Activated CD4-positive, alpha-beta T cell treated with anti-CD3 and anti-CD28 coated beads, Interleukin-2, amount 10 ng/mL, durations not matched to agents 7 days and 5 days (primary cell): ENCODE results near the gene SPATA6L. TPM values are rescaled to one million over a fixed set of nuclear protein-coding genes. Genes with fewer than 3 reads are reported as not detected.
"Not testable (repeated sequence)": the region's sequence is repeated elsewhere in the genome, so short reads cannot be mapped to it uniquely, and the experiment has no call there.

ENCODE experiments used
- CTCF ChIA-PET: fragments of 350-600 bp; sonication (Branson Sonifier 250); formaldehyde crosslinking; loops from one replicate; lab custom pipeline; 2021; ENCODE audit warnings: antibody characterized with exemption; lab: Charles Lee
- POLR2A ChIA-PET: fragments of 350-600 bp; sonication (Branson Sonifier 250); formaldehyde crosslinking; loops from one replicate; lab custom pipeline; 2021; ENCODE audit warnings: antibody characterized with exemption; lab: Charles Lee
- DNase-seq: peaks from one replicate; pipeline ENCODE4 v3.0.0-alpha.2; 2020
- H3K27ac Mint-ChIP-seq: one replicate; pipeline ENCODE4 v1.8.0; 2021; ENCODE audit warnings: mild to moderate bottlenecking, moderate library complexity, mixed read lengths
- H3K27me3 Mint-ChIP-seq: one replicate; pipeline ENCODE4 v1.8.0; 2021; ENCODE audit warnings: mixed read lengths
- H3K36me3 Mint-ChIP-seq: one replicate; pipeline ENCODE4 v1.8.0; 2021; ENCODE audit warnings: low read depth, mixed read lengths
- H3K4me1 Mint-ChIP-seq: one replicate; pipeline ENCODE4 v1.8.0; 2021; ENCODE audit warnings: mixed read lengths
- H3K4me3 Mint-ChIP-seq: one replicate; pipeline ENCODE4 v1.8.0; 2021; ENCODE audit warnings: mild to moderate bottlenecking, moderate library complexity, mixed read lengths
- H3K9me3 Mint-ChIP-seq: one replicate; pipeline ENCODE4 v1.8.0; 2021; ENCODE audit warnings: mixed read lengths
- total RNA-seq, 2 experiments: library from RNA; stranded (reverse); gene quantifications; one replicate each; pipeline ENCODE4 v1.2.3, GENCODE V29; 2021

Gene SPATA6L
- total RNA-seq, 2 experiments from 2014 or later: 0.40 to 0.42 TPM

GRCh38 chr9:4656621-4657020 is 9.7 kb downstream of the SPATA6L start:
- Mint-ChIP-seq H3K4me1 (peaks cover 8% of the 10 kb centered on the region), H3K36me3 (no peaks in the 10 kb centered on the region), H3K9me3 (no peaks in the 10 kb centered on the region), H3K27me3 (peaks cover 4% of the 10 kb centered on the region), H3K4me3 (no peak overlapping the region), H3K27ac (no peak overlapping the region)
- no peak for DNase-seq
- ChIA-PET CTCF (interaction anchor here (0.6 to 1.1 kb wide), 2 partner anchors 20 to 145 kb away, joined by 3 to 6 read pairs; no protein-coding TSS in a partner anchor), POLR2A (interaction anchor here (0.5 kb wide), 1 partner anchor 85 kb away, joined by 4 read pairs; no protein-coding TSS in a partner anchor)

- CTCF ChIA-PET: interaction anchor here (0.6 to 1.1 kb wide), 3 partner anchors 20 to 1076 kb away, joined by 3 to 6 read pairs (median 4); no protein-coding TSS in a partner anchor
- H3K4me3 Mint-ChIP-seq, DNase-seq, H3K27me3 Mint-ChIP-seq, H3K9me3 Mint-ChIP-seq, H3K4me1 Mint-ChIP-seq, H3K27ac Mint-ChIP-seq, POLR2A ChIA-PET, H3K36me3 Mint-ChIP-seq: not testable (repeated sequence)
Measured at GRCh38 chr9:4656196-4656595, 10.1 kb downstream of the SPATA6L start.

GRCh38 chr9:4654538-4654937 is 11.7 kb downstream of the SPATA6L start:
- H3K27ac Mint-ChIP-seq: no peak overlapping the region
- H3K4me3 Mint-ChIP-seq: no peak overlapping the region
- H3K27me3 Mint-ChIP-seq: peaks cover 7% of the 10 kb centered on the region
- no peaks in the 10 kb centered on the region for H3K36me3 Mint-ChIP-seq
- no peaks in the 10 kb centered on the region for H3K9me3 Mint-ChIP-seq
- peaks cover 6% of the 10 kb centered on the region for H3K4me1 Mint-ChIP-seq
- POLR2A ChIA-PET: no interaction called here
- no peak for DNase-seq
- CTCF ChIA-PET: interaction anchor here (1.3 kb wide), 1 partner anchor 15 kb away, joined by 3 read pairs; no protein-coding TSS in a partner anchor

- DNase-seq: no peak
- ChIA-PET POLR2A (no interaction called here), CTCF (interaction anchor here (1.3 kb wide), 1 partner anchor 14 kb away, joined by 3 read pairs; no protein-coding TSS in a partner anchor)
- Mint-ChIP-seq H3K4me3 (no peak overlapping the region), H3K36me3 (no peaks in the 10 kb centered on the region), H3K27ac (no peak overlapping the region), H3K27me3 (peaks cover 7% of the 10 kb centered on the region), H3K9me3 (no peaks in the 10 kb centered on the region), H3K4me1 (peaks cover 6% of the 10 kb centered on the region)
Measured at GRCh38 chr9:4654084-4654483, 12.2 kb downstream of the SPATA6L start.

GRCh38 chr9:4642351-4642750 is 23.9 kb downstream of the SPATA6L start:
- Mint-ChIP-seq H3K4me1 (peaks cover 4% of the 10 kb centered on the region), H3K36me3 (no peaks in the 10 kb centered on the region), H3K4me3 (no peak overlapping the region), H3K27ac (no peak overlapping the region), H3K27me3 (no peaks in the 10 kb centered on the region), H3K9me3 (no peaks in the 10 kb centered on the region)
- ChIA-PET POLR2A (no interaction called here), CTCF (no interaction called here)
- DNase-seq: no peak

GRCh38 chr9:4640027-4640426 is 26.3 kb downstream of the SPATA6L start:
- CTCF ChIA-PET: interaction anchor here (0.6 to 1.7 kb wide), 7 partner anchors 10 to 273 kb away, joined by 3 to 5 read pairs (median 3); no protein-coding TSS in a partner anchor
- no peaks in the 10 kb centered on the region for H3K36me3 Mint-ChIP-seq
- POLR2A ChIA-PET: no interaction called here

GRCh38 chr9:4639420-4639819 is 26.9 kb downstream of the SPATA6L start:
- Mint-ChIP-seq H3K36me3 (no peaks in the 10 kb centered on the region), H3K27ac (no peak overlapping the region), H3K27me3 (peaks cover 3% of the 10 kb centered on the region), H3K4me1 (peaks cover 4% of the 10 kb centered on the region), H3K4me3 (no peak overlapping the region), H3K9me3 (no peaks in the 10 kb centered on the region)
- DNase-seq: no peak
- POLR2A ChIA-PET: no interaction called here
- CTCF ChIA-PET: interaction anchor here (0.6 to 1.7 kb wide), 7 partner anchors 11 to 273 kb away, joined by 3 to 5 read pairs (median 3); no protein-coding TSS in a partner anchor

More at GRCh38 chr9:4640027-4640426, 26.3 kb downstream of the SPATA6L start:
- Mint-ChIP-seq H3K4me1 (peaks cover 4% of the 10 kb centered on the region), H3K27me3 (peaks cover 3% of the 10 kb centered on the region), H3K4me3 (no peak overlapping the region), H3K9me3 (no peaks in the 10 kb centered on the region), H3K27ac (no peak overlapping the region)
- peak; percentile 61 for DNase-seq

GRCh38 chr9:4638968-4639367 is 27.3 kb downstream of the SPATA6L start:
- Mint-ChIP-seq H3K4me1 (peaks cover 4% of the 10 kb centered on the region), H3K4me3 (no peak overlapping the region), H3K36me3 (no peaks in the 10 kb centered on the region), H3K9me3 (no peaks in the 10 kb centered on the region), H3K27me3 (peaks cover 3% of the 10 kb centered on the region), H3K27ac (no peak overlapping the region)
- ChIA-PET POLR2A (no interaction called here), CTCF (interaction anchor here (1.5 to 1.7 kb wide), 3 partner anchors 15 to 255 kb away, joined by 3 to 5 read pairs (median 3); no protein-coding TSS in a partner anchor)
- no peak for DNase-seq

GRCh38 chr9:4630836-4631235 is 35.4 kb downstream of the SPATA6L start:
- Mint-ChIP-seq H3K9me3 (no peaks in the 10 kb centered on the region), H3K36me3 (no peaks in the 10 kb centered on the region), H3K27ac (no peak overlapping the region), H3K4me1 (no peaks in the 10 kb centered on the region), H3K4me3 (no peak overlapping the region), H3K27me3 (no peaks in the 10 kb centered on the region)
- CTCF ChIA-PET: no interaction called here
- DNase-seq: no peak
- POLR2A ChIA-PET: no interaction called here

- Mint-ChIP-seq H3K9me3 (no peaks in the 10 kb centered on the region), H3K27ac (no peak overlapping the region), H3K4me3 (no peak overlapping the region), H3K36me3 (peaks cover 2% of the 10 kb centered on the region), H3K4me1 (peaks cover 16% of the 10 kb centered on the region), H3K27me3 (peaks cover 2% of the 10 kb centered on the region)
- ChIA-PET CTCF (interaction anchor here (1.3 to 2.7 kb wide), 3 partner anchors 18 to 133 kb away, joined by 3 to 10 read pairs (median 4); no protein-coding TSS in a partner anchor), POLR2A (no interaction called here)
- no peak for DNase-seq
Measured at GRCh38 chr9:4622016-4622415, 44.3 kb downstream of the SPATA6L start.

- no peak overlapping the region for H3K27ac Mint-ChIP-seq
- peaks cover 16% of the 10 kb centered on the region for H3K4me1 Mint-ChIP-seq
- peaks cover 2% of the 10 kb centered on the region for H3K27me3 Mint-ChIP-seq
- POLR2A ChIA-PET: no interaction called here
- no peak overlapping the region for H3K4me3 Mint-ChIP-seq
- peaks cover 2% of the 10 kb centered on the region for H3K36me3 Mint-ChIP-seq
- no peaks in the 10 kb centered on the region for H3K9me3 Mint-ChIP-seq
- CTCF ChIA-PET: interaction anchor here (0.6 to 1.3 kb wide), 3 partner anchors 17 to 1201 kb away, joined by 3 read pairs; no protein-coding TSS in a partner anchor
- no peak for DNase-seq
Measured at GRCh38 chr9:4620881-4621555, 45.3 kb downstream of the SPATA6L start.

GRCh38 chr9:4620057-4620765 is 46.1 kb downstream of the SPATA6L start:
- peaks cover 2% of the 10 kb centered on the region for H3K27me3 Mint-ChIP-seq
- no peaks in the 10 kb centered on the region for H3K9me3 Mint-ChIP-seq
- H3K4me1 Mint-ChIP-seq: peaks cover 22% of the 10 kb centered on the region
- H3K27ac Mint-ChIP-seq: no peak overlapping the region
- peaks cover 2% of the 10 kb centered on the region for H3K36me3 Mint-ChIP-seq
- no peak overlapping the region for H3K4me3 Mint-ChIP-seq
- CTCF ChIA-PET: interaction anchor here (0.6 to 1.1 kb wide), 3 partner anchors 23 to 178 kb away, joined by 3 read pairs; no protein-coding TSS in a partner anchor
- POLR2A ChIA-PET: no interaction called here
- DNase-seq: peak; percentile 16
